ENCODE data around the gene TRIM65.

GRCh38 chr17:75940727-75941441 lies 44.1 kb upstream of the TRIM65 start, which contains the start of gene FBF1:
- TF ChIP-seq EZH2phosphoT487 (IDR thresholded peaks at IDR 0.05; ENCODE audit: unreplicated experiment) (no peak), POLR2AphosphoS5 (IDR thresholded peaks at IDR 0.05; ENCODE audit: low read depth) (peak; percentile 99), REST (IDR thresholded peaks at IDR 0.05; ENCODE audit: unreplicated experiment) (no peak), CTCF (conservative IDR thresholded peaks at IDR 0.05; ENCODE audit: low read depth in 2 of 2) (0 out of 4 replicates have a peak, but pooled peaks of 1 of the 2 experiments have one; percentile 15), JUNB (IDR thresholded peaks at IDR 0.05; ENCODE audit: unreplicated experiment) (no peak), EZH2 (IDR thresholded peaks at IDR 0.05; ENCODE audit: low read depth, unreplicated experiment) (no peak), CREB1 (CRISPR knock-in tag; IDR thresholded peaks at IDR 0.05; ENCODE audit: low read depth) (0 out of 2 replicates have a peak, but pooled peaks have one; percentile 15), STAT1 (IDR thresholded peaks at IDR 0.05; ENCODE audit: unreplicated experiment) (no peak), NANOG (IDR thresholded peaks at IDR 0.05; ENCODE audit: borderline replicate concordance) (no peak)
